Measurements from ENCODE around the gene MKLN1.
"Not testable (repeated sequence)": the region's sequence is repeated elsewhere in the genome, so short reads cannot be mapped to it uniquely, and the experiment has no call there.

The MKLN1 gene

GRCh38 chr7:131299074-131299473, 28.6 kb upstream of the MKLN1 start:
- no peak overlapping the region for H3K27ac ChIP-seq (ENCODE audit: low read length)
- H3K36me3 ChIP-seq (ENCODE audit: insufficient read depth, low read depth, low read length): no peaks in the 10 kb centered on the region
- no peaks in the 10 kb centered on the region; the same call in 1 of the 2 replicates for H3K9me3 ChIP-seq (ENCODE audit: insufficient read depth, low read depth, low read length)
- H3K4me3 ChIP-seq (ENCODE audit: low read length): no peak overlapping the region
- H3K9ac ChIP-seq (ENCODE audit: low read depth, low read length): no peak overlapping the region
- H3K4me1 ChIP-seq (ENCODE audit: insufficient read depth, low read length): peaks cover 26% of the 10 kb centered on the region
- H3K27me3 ChIP-seq (ENCODE audit: insufficient read depth, low read length): no peaks in the 10 kb centered on the region

- H3K9me3 ChIP-seq (ENCODE audit: insufficient read depth, low read depth, low read length): no peaks in the 10 kb centered on the region; the same call in 1 of the 2 replicates
Measured at GRCh38 chr7:131300078-131300477, 27.6 kb upstream of the MKLN1 start.

GRCh38 chr7:131300572-131301466, 26.9 kb upstream of the MKLN1 start:
- H3K27ac ChIP-seq (ENCODE audit: low read length): no peak overlapping the region
- no peak overlapping the region for H3K9ac ChIP-seq (ENCODE audit: low read depth, low read length)
- H3K36me3 ChIP-seq (ENCODE audit: insufficient read depth, low read depth, low read length): no peaks in the 10 kb centered on the region
- peaks cover 2% of the 10 kb centered on the region for H3K9me3 ChIP-seq (ENCODE audit: insufficient read depth, low read depth, low read length)
- H3K4me1 ChIP-seq (ENCODE audit: insufficient read depth, low read length): peaks cover 26% of the 10 kb centered on the region
- H3K27me3 ChIP-seq (ENCODE audit: insufficient read depth, low read length): no peaks in the 10 kb centered on the region
- no peak overlapping the region for H3K4me3 ChIP-seq (ENCODE audit: low read length)

More at GRCh38 chr7:131300078-131300477, 27.6 kb upstream of the MKLN1 start:
- Histone ChIP-seq H3K4me1 (ENCODE audit: insufficient read depth, low read length) (peaks cover 26% of the 10 kb centered on the region), H3K4me3 (ENCODE audit: low read length) (no peak overlapping the region), H3K9ac (ENCODE audit: low read depth, low read length) (no peak overlapping the region), H3K27me3 (ENCODE audit: insufficient read depth, low read length) (no peaks in the 10 kb centered on the region), H3K27ac (ENCODE audit: low read length) (no peak overlapping the region), H3K36me3 (ENCODE audit: insufficient read depth, low read depth, low read length) (no peaks in the 10 kb centered on the region)

GRCh38 chr7:131302446-131302845, 25.2 kb upstream of the MKLN1 start:
- H3K4me3 ChIP-seq (ENCODE audit: low read length): no peak overlapping the region
- peaks cover 18% of the 10 kb centered on the region for H3K9me3 ChIP-seq (ENCODE audit: insufficient read depth, low read depth, low read length)
- H3K9ac ChIP-seq (ENCODE audit: low read depth, low read length): no peak overlapping the region
- no peak overlapping the region for H3K27ac ChIP-seq (ENCODE audit: low read length)
- H3K27me3 ChIP-seq (ENCODE audit: insufficient read depth, low read length): no peaks in the 10 kb centered on the region
- peaks cover 26% of the 10 kb centered on the region for H3K4me1 ChIP-seq (ENCODE audit: insufficient read depth, low read length)
- no peaks in the 10 kb centered on the region for H3K36me3 ChIP-seq (ENCODE audit: insufficient read depth, low read depth, low read length)

- Histone ChIP-seq H3K27ac (ENCODE audit: low read length) (no peak overlapping the region), H3K27me3 (ENCODE audit: insufficient read depth, low read length) (no peaks in the 10 kb centered on the region), H3K9me3 (ENCODE audit: insufficient read depth, low read depth, low read length) (peaks cover 19% of the 10 kb centered on the region), H3K36me3 (ENCODE audit: insufficient read depth, low read depth, low read length) (no peaks in the 10 kb centered on the region), H3K9ac (ENCODE audit: low read depth, low read length) (no peak overlapping the region), H3K4me3 (ENCODE audit: low read length) (no peak overlapping the region), H3K4me1 (ENCODE audit: insufficient read depth, low read length) (peaks cover 26% of the 10 kb centered on the region)
Measured at GRCh38 chr7:131302876-131303707, 24.6 kb upstream of the MKLN1 start.

- Histone ChIP-seq H3K27ac (ENCODE audit: low read length) (no peak overlapping the region), H3K4me3 (ENCODE audit: low read length) (no peak overlapping the region), H3K9ac (ENCODE audit: low read depth, low read length) (no peak overlapping the region), H3K9me3 (ENCODE audit: insufficient read depth, low read depth, low read length) (peaks cover 25% of the 10 kb centered on the region), H3K36me3 (ENCODE audit: insufficient read depth, low read depth, low read length) (no peaks in the 10 kb centered on the region), H3K27me3 (ENCODE audit: insufficient read depth, low read length) (no peaks in the 10 kb centered on the region), H3K4me1 (ENCODE audit: insufficient read depth, low read length) (peaks cover 23% of the 10 kb centered on the region)
Measured at GRCh38 chr7:131305152-131305551, 22.5 kb upstream of the MKLN1 start.

GRCh38 chr7:131306041-131306440, 21.6 kb upstream of the MKLN1 start:
- not testable (repeated sequence) for H3K27ac ChIP-seq (ENCODE audit: low read length); H3K9ac ChIP-seq (ENCODE audit: low read depth, low read length); H3K36me3 ChIP-seq (ENCODE audit: insufficient read depth, low read depth, low read length); H3K27me3 ChIP-seq (ENCODE audit: insufficient read depth, low read length); H3K4me3 ChIP-seq (ENCODE audit: low read length)
- Histone ChIP-seq H3K4me1 (ENCODE audit: insufficient read depth, low read length) (peaks cover 17% of the 10 kb centered on the region), H3K9me3 (ENCODE audit: insufficient read depth, low read depth, low read length) (peaks cover 34% of the 10 kb centered on the region)

GRCh38 chr7:131306777-131307176, 20.9 kb upstream of the MKLN1 start:
- H3K27me3 ChIP-seq (ENCODE audit: insufficient read depth, low read length): no peaks in the 10 kb centered on the region
- no peak overlapping the region for H3K9ac ChIP-seq (ENCODE audit: low read depth, low read length)
- peaks cover 10% of the 10 kb centered on the region for H3K4me1 ChIP-seq (ENCODE audit: insufficient read depth, low read length)
- no peaks in the 10 kb centered on the region for H3K36me3 ChIP-seq (ENCODE audit: insufficient read depth, low read depth, low read length)
- H3K27ac ChIP-seq (ENCODE audit: low read length): no peak overlapping the region
- peaks cover 42% of the 10 kb centered on the region for H3K9me3 ChIP-seq (ENCODE audit: insufficient read depth, low read depth, low read length)
- H3K4me3 ChIP-seq (ENCODE audit: low read length): no peak overlapping the region

- Histone ChIP-seq H3K36me3 (ENCODE audit: insufficient read depth, low read depth, low read length) (no peaks in the 10 kb centered on the region), H3K27me3 (ENCODE audit: insufficient read depth, low read length) (no peaks in the 10 kb centered on the region), H3K27ac (ENCODE audit: low read length) (no peak overlapping the region), H3K9me3 (ENCODE audit: insufficient read depth, low read depth, low read length) (peaks cover 47% of the 10 kb centered on the region), H3K9ac (ENCODE audit: low read depth, low read length) (no peak overlapping the region), H3K4me3 (ENCODE audit: low read length) (no peak overlapping the region), H3K4me1 (ENCODE audit: insufficient read depth, low read length) (peaks cover 4% of the 10 kb centered on the region; the same call in 1 of the 2 replicates)
Measured at GRCh38 chr7:131307627-131308026, 20.0 kb upstream of the MKLN1 start.

- Histone ChIP-seq H3K4me3 (ENCODE audit: low read length) (no peak overlapping the region), H3K27ac (ENCODE audit: low read length) (no peak overlapping the region), H3K27me3 (ENCODE audit: insufficient read depth, low read length) (no peaks in the 10 kb centered on the region), H3K9ac (ENCODE audit: low read depth, low read length) (no peak overlapping the region), H3K36me3 (ENCODE audit: insufficient read depth, low read depth, low read length) (no peaks in the 10 kb centered on the region), H3K9me3 (ENCODE audit: insufficient read depth, low read depth, low read length) (peaks cover 33% of the 10 kb centered on the region), H3K4me1 (ENCODE audit: insufficient read depth, low read length) (no peaks in the 10 kb centered on the region; the same call in 1 of the 2 replicates)
Measured at GRCh38 chr7:131312838-131313237, 14.8 kb upstream of the MKLN1 start.

- no peak overlapping the region for H3K27ac ChIP-seq (ENCODE audit: low read length)
- H3K4me3 ChIP-seq (ENCODE audit: low read length): no peak overlapping the region
- peaks cover 3% of the 10 kb centered on the region; the same call in 1 of the 2 replicates for H3K4me1 ChIP-seq (ENCODE audit: insufficient read depth, low read length)
- H3K9ac ChIP-seq (ENCODE audit: low read depth, low read length): no peak overlapping the region
- H3K27me3 ChIP-seq (ENCODE audit: insufficient read depth, low read length): no peaks in the 10 kb centered on the region
- H3K9me3 ChIP-seq (ENCODE audit: insufficient read depth, low read depth, low read length): no peaks in the 10 kb centered on the region
- no peaks in the 10 kb centered on the region for H3K36me3 ChIP-seq (ENCODE audit: insufficient read depth, low read depth, low read length)
Measured at GRCh38 chr7:131320603-131321002, 7.1 kb upstream of the MKLN1 start.

Data from iPS-20b (cell line).